Activated CD4-positive, alpha-beta T cell treated with anti-CD3 and anti-CD28 coated beads for 24 hours (primary cell): ENCODE measurements around the gene CENPQ.

ENCODE experiments used
- DNase-seq, 2 donors: peaks; one replicate each; pipeline ENCODE4 v3.0.0-alpha.2; 2020; ENCODE audit warnings: low read depth in 2 of 2

Gene CENPQ

DNA sequence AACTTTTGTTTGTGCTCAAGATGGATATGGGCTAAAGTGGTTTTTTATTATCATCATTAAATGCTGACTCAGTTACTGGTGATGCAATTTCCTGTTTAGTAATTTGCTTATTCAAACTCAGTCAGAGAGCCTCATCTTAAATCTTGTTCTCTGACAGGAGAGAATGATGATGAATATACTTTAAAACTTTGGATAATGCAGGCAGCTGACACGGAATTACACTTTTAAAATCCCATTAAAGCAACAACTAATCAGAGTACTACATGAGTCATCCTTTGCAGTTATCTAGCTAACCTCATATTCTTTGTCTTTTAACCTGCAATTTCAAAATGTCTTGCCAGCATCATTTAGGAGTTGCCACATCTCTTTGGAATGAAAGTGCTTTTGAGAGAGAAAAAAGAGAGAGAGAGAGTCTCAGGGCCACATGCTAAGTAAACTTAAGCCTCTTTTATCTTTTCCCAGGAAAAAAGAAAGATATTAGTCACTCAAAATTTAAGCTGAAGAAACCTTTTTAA lies 78.1 kb downstream of the CENPQ start:
- DNase-seq = no peak

DNA sequence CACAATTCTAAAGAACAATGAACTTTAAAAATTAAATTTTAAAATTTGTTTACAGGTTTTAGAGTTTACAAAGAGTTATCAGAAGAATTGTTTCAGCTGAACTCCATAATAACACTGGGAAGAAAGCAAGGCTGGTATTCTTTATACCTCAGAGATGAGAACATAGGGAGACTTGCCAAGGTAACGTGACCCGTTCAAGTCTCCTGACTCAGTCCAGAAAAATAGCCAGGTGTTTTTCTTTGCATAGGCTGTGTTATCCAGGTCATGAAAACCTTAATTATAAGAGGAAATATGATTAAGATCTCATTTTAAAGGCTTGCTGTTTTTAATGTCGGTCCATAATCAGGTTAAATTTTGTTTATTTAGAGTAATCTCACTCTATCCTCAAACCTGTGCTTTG lies 78.8 kb downstream of the CENPQ start:
- DNase-seq = no peak
